GM21723 (cell line): ENCODE data around the gene RHD.
A peak's percentile ranks its signal among the peaks of the same experiment; 100 is the strongest.
"Not testable (repeated sequence)": the region's sequence is repeated elsewhere in the genome, so short reads cannot be mapped to it uniquely, and the experiment has no call there.

Experiments
- ATAC-seq: cut with Tn5 transposase; IDR thresholded peaks from one replicate; pipeline ENCODE4 v1.9.1; 2021; ENCODE audit warnings: mild to moderate bottlenecking, moderate library complexity; ENCODE audit not compliant: unreplicated experiment

The RHD gene

DNA sequence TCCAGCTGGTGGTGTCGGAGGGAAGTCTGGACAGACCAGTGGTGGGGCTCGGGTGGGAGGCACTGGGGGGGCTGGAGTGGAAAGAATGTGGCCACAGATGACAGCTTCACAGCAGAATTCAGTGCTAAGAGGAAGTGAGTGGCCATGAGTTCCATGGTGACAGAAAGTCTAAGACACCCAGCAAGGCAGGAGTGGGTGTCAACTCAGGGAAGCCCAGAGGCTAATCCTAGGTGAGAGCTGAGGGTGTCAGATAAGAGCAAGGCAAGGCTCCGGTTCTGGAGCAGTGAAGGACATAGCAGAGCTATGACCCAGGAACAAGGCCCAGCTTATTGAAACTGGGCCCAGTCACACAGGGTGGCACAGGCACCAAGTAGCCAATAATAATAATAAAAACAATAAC, 30.0 kb downstream of the RHD start:
- not testable (repeated sequence) for ATAC-seq

- not testable (repeated sequence) for ATAC-seq
These were observed 32.6 kb downstream of the RHD start for GRCh38 chr1:25304936-25305335.

GRCh38 chr1:25308168-25308567, 35.9 kb downstream of the RHD start:
- ATAC-seq, result not testable (repeated sequence)

- ATAC-seq, result not testable (repeated sequence)
These were observed 36.8 kb downstream of the RHD start for GRCh38 chr1:25309085-25309484.

DNA sequence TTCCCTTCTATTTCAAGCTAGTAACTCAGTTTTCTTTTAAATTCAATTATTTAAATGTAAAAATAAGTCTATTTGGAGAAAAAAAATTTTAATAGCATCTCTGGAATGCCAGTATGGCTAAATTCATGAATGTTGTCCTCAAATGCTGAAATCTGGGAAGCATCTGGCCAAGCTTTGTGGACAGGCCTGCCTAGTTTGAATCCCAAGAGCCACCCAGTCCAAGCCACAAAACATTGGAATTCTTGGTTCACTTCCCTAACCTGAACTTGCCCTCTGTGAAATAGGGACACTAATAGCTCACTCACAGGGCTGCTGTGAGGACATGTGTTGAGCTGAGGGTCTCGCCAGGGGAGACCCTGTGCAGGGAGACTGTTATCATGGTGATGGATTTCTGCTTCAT, 37.2 kb downstream of the RHD start:
- not testable (repeated sequence) for ATAC-seq

GRCh38 chr1:25312806-25313470, 40.6 kb downstream of the RHD start:
- ATAC-seq, result not testable (repeated sequence)

DNA sequence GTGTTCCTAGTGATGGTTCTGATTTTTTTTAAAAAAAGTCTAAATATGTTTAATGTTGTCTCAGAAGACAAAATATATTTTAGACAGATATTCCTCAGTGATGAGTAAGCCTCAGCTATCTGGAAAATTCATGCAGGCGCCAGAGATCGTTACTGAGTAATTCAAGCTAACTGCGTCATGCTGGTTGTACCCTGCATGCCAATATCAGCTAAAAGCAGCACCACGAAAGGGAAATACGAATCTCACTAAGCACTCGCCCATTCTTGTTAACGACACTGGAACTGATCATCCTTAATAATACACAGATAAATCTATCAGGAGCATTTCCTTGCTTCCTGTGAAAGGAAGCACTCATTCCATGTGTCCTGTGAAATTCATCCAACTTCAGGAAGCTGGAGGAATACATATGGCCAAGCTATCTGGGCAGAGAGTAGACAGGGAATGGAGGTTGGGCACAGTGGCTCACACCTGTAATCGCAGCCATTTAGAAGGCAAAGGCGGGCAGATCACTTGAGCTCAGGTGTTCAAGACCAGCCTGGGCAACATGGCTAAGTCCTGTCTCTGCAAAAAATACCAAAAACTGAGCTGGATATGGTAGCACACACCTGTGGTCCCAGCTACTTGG, 48.1 kb downstream of the RHD start:
- not testable (repeated sequence) for ATAC-seq

DNA sequence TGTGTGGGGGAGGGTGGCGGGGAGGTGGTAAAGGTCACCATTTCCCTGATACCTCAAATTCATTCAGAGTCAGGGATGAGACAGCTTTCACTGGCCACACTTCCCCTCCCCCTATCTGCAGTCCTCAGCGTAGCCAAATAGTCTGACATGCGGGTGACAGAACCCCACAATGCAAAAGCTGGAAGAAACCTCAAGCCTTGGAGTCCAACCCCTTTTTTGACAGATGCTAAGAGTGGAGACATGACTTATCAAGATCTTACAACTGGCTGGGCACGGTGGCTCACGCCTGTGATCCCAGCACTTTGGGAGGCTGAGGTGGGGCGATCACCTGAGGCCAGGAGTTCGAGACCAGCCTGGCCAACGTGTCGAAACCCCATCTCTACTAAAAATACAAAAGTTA, 49.8 kb downstream of the RHD start:
- not testable (repeated sequence) for ATAC-seq

- ATAC-seq, result not testable (repeated sequence)
These were observed 52.1 kb downstream of the RHD start for GRCh38 chr1:25324407-25324806.

- ATAC-seq, result not testable (repeated sequence)
These were observed 55.8 kb downstream of the RHD start for GRCh38 chr1:25327864-25328790.

GRCh38 chr1:25328791-25329185, 56.5 kb downstream of the RHD start:
- ATAC-seq, result not testable (repeated sequence)

GRCh38 chr1:25329336-25329735, 57.0 kb downstream of the RHD start:
- ATAC-seq, result not testable (repeated sequence)

GRCh38 chr1:25329950-25330349, 57.6 kb downstream of the RHD start:
- not testable (repeated sequence) for ATAC-seq

GRCh38 chr1:25336922-25337354, 64.6 kb downstream of the RHD start:
- ATAC-seq, result peak; percentile 40

- peak; percentile 49 for ATAC-seq
These were observed 65.3 kb downstream of the RHD start for GRCh38 chr1:25337483-25338187.

GRCh38 chr1:25338188-25338981, 66.1 kb downstream of the RHD start, which contains the start of gene TMEM50A:
TMEM50A (plus strand) TSS chr1:25338334; CDS start chr1:25340487, 2,153 bp downstream.
- peak; percentile 54 for ATAC-seq

DNA sequence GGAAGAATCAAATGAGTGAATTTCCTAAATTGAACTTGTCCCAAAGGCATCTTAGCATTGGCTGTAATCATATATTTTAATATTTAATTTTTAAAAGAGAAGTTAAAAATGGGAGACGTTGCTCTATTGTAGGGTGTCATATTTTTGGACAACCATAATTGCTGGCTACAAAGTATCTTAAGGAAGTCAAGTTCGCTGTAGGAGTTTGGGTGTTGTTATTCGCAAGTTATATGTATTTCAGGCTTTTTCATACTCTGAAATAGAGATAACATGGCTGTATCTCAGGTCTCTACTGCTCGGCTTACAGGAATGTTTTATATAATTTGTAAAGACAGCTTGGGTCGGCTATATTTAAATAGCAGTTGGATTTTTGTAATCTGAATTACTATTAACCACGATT, 66.7 kb downstream of the RHD start:
- no peak for ATAC-seq

- no peak for ATAC-seq
These were observed 69.4 kb downstream of the RHD start for GRCh38 chr1:25341746-25342145.

GRCh38 chr1:25342846-25343245, 70.5 kb downstream of the RHD start:
- ATAC-seq, result no peak

GRCh38 chr1:25343872-25344271, 71.6 kb downstream of the RHD start:
- ATAC-seq, result no peak
